Endometrial microvascular endothelial cells (primary cell): ENCODE data around the gene GNAO1. TPM values are rescaled to one million over a fixed set of nuclear protein-coding genes. Genes with fewer than 3 reads are reported as not detected.

ENCODE experiments used
- in situ Hi-C: cut with HindIII; loops from 2 replicates; pipeline ENCODE4 v1.10.0; 2017; ENCODE audit warnings: low sequenced_read_pairs, low pct_unique_long_range_greater_than_20kb; ENCODE audit errors: inconsistent ontology term
- total RNA-seq: library from RNA; depleted of rRNA; stranded (reverse); fragments of >200 nt; gene quantifications from one replicate; pipeline ENCODE4 v1.2.3, GENCODE V29; 2015; ENCODE audit errors: inconsistent ontology term

Gene GNAO1
- total RNA-seq, 1 donor from 2014 or later: not detected

DNA sequence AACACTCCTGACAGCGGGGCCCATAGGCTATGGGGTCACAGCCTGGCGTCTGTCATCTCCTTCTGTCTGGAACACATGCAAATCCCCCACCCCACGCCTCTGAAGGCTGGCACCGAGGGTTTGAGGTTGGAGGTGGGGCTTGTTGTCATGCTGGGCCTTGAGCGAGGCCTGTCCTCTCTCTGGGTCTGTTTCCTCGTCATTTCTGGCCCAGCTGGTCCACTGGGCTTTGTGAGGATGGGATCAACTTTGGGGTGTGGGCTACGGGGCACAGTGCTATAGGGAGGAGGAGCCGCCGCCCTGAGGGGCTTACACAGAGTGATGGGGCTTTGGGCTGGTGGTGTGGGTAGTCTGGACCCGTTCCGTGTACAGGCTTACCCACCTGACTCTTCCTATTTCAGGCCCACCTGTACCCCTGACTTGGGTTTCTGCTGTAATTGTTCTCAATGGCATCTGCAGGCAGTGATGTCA is 146.6 kb downstream of the GNAO1 start:
- in situ Hi-C loops: no loop called here

DNA sequence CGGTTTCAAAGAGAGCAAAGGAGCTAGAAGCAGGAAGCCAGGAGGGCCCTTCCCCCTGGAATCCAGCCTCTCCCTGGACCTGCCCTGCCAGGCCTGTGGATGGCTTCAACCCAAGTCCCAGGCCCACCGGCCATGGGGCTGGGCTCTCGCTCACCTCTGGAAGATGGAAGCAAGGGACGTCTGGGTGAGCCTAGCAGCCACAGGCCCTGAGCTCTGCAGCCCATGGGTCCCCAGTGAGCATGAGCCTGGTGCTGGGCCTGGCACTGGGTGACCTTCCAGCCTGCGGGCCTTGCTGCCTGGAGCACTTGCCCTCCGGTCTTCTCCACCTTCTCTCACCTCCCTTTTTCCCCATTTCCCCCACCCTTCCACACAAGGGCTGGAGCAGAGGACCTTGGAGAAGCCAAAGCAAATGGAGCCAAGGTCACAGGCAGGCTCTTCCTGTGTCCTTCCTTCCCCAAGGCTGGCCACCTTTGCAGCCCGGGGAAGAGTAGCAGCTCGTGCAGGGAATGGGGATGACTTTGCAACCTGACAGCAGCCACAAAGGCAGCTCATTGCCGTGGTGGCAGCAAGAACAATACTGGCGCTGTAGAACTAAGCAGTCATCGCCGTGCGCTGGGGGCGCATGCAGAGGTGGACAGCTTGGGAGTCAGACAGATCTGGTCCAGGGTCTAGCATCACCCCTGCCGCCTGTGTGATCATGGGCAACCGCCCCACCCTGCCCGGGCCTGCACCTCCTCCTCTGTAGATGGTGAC is 147.5 kb downstream of the GNAO1 start:
- in situ Hi-C loops: no loop called here

DNA sequence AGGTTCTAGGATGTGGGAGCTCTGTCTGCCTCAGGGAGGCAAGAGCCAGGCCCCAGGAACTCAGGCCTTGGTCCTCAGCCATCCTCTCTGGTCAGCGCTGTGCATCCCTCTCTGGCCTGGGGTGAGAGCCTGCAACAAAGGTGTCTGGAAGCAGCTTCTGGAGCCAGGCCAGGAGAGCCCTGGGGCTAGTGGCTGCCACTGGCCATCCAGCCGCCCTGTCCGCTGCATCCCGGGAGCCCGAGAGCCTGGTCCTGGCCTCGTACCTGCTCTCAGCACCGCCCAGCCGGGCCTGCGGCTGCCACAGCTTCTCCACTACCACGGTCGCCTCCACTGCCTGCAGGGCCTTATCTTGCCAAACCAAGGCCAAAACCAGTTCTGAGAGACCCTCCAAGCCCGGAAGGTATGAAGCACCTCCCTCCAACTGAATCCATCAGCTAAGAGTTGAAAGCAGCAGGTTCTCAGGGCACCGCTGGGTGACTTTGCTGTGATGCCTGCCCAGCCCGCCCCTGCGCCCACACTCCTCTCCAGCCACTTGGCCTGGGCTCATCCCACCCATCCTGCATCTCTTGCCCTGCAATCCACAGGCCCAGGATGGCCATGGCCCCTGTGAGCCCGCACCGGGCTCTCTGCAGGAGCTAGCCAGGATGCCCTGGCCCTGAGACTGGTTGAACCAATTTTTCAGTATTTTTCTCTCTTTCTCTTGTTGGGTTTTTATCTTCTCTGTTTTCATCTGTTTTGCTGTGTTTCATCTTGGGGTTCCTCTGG is 148.3 kb downstream of the GNAO1 start:
- in situ Hi-C loops: no loop called here

DNA sequence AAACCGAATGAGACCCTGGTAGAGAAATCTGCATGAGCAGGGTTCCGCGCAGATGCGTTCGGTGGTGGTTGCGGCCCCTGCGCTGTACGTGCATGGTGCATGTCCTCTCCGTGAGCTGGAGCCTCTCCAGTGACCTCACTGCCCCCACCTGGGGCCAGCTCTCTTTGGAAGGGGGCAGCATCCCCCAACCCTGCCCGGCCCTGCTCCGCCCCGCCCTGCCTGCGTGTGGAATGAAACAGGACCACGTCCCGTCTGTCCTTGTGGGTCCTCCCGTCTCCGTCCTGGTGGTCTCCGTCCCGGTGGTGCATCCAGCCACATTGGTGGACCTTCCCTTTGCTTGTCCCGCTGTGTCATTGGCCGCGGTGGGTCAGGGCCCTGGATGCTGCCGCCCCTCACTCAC is 149.1 kb downstream of the GNAO1 start:
- in situ Hi-C loops: no loop called here

DNA sequence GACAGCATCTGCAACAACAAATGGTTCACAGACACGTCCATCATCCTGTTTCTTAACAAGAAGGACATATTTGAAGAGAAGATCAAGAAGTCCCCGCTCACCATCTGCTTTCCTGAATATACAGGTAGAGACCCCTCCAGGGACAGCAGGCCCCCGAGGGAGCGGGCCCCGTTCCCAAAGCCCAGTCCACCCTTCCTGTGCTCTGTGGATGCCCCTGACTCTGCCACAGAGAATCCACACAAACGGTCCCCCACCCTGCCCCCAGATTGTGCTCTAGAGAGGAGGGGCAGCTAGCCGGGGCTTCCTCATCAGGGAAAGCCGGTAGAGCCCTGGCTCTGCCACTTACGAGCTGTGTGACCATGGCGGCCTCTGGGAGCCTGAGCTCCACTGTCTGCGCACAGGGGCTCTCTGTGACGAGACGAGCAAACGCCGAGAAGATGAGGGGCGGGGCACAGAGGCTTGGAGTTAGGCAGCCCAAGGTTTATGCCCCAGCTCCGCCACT is 149.6 kb downstream of the GNAO1 start:
- in situ Hi-C loops: no loop called here

DNA sequence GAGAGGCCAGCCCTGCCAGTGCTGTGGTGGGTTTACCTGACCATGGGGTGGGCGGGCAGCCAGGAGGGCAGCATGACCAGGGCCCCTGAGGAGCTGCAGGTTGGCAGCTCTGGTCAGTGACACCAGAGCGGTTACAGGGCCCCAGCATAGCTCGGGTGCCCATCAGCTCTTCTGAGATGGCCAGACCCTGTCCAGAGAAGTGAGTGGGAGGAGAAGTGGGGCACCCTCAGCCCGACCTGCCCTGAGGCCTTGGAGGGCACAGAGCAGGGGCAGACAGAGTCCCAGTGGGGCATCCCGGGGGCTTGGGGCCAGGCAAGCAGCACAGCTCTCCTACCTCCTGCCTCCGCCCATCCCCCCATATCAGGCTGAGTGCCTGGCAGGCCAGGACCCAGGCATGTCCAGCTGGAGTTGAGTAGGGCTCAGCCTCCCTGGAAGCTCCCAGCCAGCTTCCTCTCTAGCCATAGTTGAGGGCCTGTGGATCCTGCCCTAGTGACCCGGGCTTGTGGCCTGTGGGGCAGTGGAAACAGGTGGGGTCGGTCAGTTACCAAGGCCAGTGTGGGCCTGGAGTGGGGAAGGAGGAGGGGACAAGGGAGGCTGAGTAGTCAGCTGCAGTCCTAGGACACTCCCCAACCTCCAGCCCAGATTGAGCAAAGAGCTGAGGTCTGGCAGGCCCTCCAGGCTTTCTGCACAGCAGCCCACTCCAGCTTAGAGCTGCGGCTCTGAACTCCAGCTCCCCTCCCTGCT is 150.5 kb downstream of the GNAO1 start:
- in situ Hi-C loops: no loop called here

DNA sequence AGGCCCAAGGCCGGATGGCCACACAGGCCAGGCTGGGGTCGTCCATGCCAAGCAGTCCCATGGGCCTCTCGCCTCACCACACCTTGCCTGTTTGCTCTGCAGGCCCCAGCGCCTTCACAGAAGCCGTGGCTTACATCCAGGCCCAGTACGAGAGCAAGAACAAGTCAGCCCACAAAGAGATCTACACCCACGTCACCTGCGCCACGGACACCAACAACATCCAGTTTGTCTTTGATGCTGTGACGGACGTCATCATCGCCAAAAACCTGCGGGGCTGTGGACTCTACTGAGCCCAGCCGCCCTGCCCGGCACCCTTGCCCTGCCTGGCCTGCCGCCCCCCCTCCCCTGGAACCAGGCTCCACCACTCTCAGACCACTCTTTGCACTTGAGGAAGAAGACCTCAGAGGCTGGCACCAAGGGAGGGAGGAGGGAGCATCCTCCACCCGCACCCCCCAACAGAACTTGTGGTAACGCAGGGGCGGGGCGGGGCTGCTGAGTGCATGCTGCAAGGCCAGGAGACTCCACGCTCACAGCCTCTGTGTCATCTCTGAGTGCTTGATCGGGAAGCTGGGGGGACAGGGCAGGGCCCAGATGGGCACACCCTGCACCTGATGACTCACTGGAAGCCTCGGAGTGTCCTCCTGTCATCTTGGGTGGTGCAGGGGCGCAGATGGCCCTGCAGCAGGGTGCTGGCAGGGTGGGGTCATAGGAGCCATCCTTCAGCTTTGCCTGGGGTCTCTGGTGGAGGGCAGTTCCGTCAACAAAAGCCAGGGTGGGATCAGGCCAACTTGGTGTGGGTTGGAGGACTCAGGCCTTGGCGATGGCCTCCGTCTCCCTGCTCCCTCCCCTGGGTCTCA is 152.6 kb downstream of the GNAO1 start:
- in situ Hi-C loops: no loop called here

DNA sequence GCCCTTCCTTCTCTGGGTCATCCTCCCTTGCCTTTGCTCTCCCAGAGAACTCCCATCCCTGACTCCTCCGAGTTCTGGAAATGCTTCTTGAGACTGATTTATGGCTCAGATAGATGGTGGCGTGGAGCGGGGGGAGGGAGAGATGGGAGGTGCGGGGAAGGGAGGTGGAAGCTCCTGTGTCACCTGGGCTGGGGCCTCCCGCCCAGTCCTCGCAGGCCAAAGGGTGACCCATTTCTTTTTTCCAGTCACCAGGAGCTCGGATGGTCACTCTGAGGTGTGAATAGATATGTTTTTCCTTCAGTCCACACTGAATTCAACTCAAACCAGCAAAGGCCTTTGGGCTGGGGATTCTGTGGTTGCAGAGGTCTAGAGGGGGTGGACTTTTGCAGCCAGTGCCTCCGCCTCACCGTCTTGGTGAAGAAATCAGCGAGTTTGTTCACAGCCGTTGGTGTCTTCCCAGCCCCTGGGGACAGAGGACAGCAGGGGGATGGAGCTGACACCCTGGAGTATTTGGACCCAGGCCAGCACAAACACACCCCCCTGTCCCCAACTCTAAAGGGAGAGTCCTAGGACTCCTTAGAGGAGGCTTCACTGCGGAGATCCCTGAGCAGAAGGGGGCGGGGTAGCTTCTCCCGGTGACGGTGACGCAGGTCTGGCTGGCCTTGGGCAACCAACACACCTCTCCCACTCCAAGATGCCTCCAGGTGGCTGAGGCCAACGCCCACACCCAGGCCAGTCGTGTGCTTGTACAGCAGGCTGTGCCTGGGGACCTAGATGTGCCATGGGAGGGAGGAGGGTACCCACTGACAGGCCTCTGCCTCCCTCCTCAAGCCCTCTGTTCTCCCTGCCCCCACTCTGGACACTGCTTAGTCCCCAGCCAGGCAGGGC is 153.5 kb downstream of the GNAO1 start:
- in situ Hi-C loops: no loop called here

DNA sequence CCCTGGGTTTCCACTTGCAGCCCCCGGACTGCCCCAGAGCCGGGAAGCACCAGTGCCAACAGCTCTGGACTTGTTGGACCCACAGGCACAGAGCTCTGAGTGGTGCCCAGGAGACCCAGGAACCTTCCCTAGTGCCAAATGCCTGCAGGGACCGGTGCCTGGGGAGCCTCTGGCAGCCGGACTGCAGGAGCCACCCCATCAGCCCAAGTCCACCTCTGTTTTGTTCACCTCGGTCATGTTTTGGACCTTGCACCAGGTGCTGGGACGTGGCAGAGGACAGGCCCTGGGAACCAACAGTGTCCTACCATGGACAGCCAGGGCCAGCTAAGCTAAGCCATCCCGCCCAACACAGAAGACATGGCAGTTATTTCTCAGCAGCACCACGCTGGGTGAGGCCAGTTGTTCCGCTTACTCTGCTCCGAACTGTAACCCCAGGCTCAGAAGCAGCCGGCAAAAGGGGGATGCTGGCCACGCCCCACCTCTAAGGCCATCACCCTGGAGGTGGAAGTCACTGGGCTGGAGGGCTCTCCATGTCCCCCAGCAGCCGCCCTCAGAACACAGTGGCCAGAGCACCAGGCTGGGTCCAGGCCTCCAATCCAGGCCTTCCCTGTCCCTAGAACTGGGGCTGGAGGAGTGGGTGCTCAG is 154.2 kb downstream of the GNAO1 start:
- in situ Hi-C loops: no loop called here

DNA sequence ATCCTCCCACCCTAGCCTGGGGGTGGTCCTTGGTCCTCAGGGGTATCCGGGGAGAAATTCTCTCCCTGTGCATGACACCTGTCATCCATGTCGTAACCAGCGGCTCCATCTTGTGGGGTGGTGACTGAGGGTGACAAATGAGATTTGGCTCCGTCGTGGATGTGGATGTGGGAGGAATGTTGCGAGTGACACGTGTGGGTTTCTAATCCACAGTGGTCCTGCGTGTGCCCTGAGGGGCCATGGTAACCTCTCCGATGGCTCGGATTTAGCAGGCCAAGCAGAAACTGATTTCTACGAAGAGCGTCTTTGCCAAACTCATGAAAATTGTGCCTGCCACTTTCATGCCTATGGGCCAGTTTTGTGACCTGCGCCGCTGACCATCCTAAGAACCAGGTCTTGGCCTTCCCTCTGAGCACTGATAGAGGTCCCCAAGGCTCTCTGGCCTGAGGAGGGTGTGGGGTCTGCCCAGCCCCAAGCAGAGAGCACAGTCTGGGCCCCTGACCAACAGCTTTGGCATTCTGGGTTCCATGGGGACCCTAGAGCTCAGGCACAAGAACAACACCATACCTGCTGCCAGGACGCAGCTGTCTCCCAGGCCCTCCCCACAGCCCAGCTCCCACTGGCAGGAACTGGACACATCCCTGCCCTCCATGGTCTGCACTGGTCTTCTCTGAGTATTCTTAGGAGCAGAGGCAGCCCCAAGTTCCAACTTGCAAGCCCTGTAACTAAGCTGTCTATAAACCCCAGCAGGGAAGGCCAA is 155.0 kb downstream of the GNAO1 start:
- in situ Hi-C loops: no loop called here

DNA sequence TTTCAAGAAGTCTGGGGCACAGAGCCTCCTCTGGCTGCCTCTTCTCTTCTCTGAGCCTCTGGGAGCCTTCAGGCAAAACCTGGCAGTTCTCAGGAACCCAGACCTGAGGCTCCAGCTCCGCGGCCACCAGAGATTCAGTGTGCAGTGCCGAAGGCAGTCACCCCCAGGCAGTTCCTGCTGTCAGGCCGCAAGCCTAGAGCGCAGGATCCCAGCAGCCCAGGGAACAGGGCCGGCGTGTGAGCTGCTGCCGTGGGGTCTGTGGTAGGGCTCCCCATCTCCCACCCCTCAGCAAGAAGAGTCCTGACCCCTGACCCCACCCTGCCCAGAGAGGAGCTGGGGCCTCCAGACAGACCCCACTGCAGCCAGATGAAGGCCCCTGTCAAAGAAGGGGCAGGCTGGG is 155.9 kb downstream of the GNAO1 start:
- in situ Hi-C loops: no loop called here

DNA sequence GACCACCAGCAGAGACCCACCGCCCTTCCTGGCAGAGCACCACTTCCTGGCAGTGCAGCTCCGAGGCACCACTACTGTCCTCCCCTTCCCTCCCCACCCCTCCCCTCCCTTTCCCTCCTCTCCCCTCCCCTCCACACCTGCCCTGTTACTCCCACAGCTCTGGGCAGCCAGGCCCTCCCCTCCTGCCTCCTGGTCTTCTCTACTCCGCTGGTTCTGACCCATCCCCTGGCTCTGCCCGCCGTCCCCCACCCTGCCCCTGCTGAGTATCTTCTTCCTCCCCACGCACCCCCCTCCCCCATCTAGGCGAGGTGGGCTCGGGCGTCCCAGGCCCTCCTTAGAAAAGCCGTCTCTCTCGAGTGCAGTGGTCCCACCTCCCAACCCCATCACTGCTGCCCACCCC is 156.4 kb downstream of the GNAO1 start:
- in situ Hi-C loops: no loop called here

DNA sequence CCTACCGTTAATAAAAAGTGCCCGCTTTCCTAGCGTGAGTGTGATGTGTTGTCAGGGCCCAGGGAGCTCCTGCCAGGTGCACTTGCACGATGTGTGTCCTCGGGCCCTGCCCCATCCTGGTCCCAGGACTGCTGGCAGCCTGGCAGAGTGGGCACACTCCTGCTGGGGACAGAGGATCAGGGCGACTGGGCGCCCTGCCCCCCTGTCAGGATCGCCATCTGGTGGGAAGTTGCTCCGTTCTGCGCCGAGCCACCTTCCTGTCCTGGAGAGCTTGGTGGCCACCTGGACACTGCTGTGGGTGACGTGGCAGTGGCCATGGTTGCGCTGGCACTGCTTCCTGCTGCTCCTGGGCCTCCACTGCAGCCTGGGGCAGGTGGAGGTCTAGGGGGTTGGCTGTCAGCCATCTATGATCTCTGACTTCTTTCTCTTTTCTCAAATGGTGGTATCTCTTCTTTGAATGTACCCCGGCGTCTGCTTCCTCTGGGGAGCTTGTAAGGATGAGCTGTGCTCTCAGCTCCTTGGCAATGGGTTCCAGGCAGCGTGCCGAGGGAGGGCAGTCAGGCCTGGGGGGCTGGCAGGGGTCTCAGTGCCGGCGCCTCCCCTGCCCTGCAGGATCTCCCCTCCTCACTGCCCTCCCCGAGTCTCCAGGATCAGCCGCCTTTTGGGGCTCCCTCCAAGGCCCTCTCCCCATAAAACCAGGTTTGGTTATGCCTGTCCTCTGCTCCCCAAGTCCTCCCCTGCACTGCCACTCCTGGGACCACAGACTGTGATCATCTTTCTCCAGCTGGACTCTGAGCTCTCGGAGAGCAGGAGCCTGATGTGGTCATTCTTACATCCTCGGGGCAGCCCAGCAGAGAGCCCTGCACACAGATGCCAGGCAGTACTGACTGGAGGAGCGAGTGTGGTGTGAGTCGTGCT is 157.1 kb downstream of the GNAO1 start:
- in situ Hi-C loops: no loop called here

DNA sequence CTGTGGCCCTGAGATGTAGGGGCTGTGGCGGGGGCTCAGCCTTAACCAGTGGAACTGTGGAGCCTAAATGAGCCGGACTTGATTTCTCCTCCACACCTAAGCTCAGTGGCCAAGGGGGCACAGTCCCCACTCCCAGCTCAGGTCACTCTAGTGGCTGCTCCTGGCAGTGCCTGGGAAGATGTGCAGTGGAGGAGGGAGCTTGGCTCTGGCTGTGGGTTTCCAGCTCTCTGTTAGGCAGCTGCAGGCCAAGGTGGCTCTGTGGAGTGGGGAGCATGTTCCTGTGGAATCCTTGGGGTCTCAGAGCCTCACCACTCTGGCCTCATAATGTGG is 157.8 kb downstream of the GNAO1 start:
- in situ Hi-C loops: no loop called here

DNA sequence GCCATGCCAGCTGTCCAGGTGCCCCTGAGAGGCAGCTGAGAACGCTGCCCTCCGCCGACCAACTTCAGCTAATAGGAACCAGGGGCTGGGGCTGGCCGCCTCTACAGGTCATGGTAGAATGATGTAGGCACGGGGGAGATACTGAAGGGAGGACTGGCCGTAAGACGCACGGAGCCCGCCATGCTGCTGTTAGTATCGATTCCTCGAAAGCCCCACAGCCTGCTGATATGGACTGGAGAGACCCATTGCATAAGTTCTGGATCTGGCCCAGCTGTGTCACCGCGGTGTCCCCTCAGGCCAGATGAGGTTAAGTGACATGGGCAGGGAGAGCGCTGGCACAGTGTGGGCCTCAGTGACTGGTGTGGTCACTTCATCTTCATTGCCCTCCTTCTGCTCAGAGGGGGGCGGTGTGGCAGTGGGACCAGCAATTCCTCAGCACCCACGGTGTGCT is 158.4 kb downstream of the GNAO1 start:
- in situ Hi-C loops: no loop called here
